K562 (cell line): ENCODE results near the gene MTOR. TPM values are rescaled to one million over a fixed set of nuclear protein-coding genes. Genes with fewer than 3 reads are reported as not detected.

Source experiments
- ATAC-seq: fragments of 200-7000 bp; cut with Tn5 transposase; 3 replicates; pipeline ENCODE4 v1.9.1; 2020; ENCODE audit warnings: moderate library complexity
- BruUV-seq: library from RNA; stranded (reverse); fragments of 400-500 nt; replicated peaks from 2 replicates; lab custom pipeline; 2021; lab: Mats Ljungman, UMichigan
- CTCF ChIA-PET: fragments of 300-600 bp; formaldehyde crosslinking; extraction: SDS; loops from one replicate; lab custom pipeline; 2021; ENCODE audit warnings: low intra/inter-chr PET ratio; lab: Yijun Ruan, JAX
- POLR2A ChIA-PET: fragments of 300-600, 350-650 bp; sonication (Branson Sonifier 250); formaldehyde crosslinking; extraction: SDS; loops from one replicate; lab custom pipeline; 2021; ENCODE audit warnings: antibody characterized with exemption, inconsistent platforms; lab: Yijun Ruan, JAX
- DNase-seq, 4 experiments: peaks; one replicate each; pipeline versions ENCODE4 v3.0.0 to v3.0.0-alpha.2; 2011 to 2018; ENCODE audit warnings: low spot score in 3 of 4, mixed read lengths in 3 of 4; ENCODE audit errors: extremely low read depth in 1 of 4
- FAIRE-seq: peaks from 2 replicates; lab custom pipeline; 2011; peaks lifted over from hg19 to GRCh38; lab: Jason Lieb, UNC
- H2AFZ ChIP-seq: 2 replicates; pipeline ENCODE4 v1.6.0; 2011; ENCODE audit warnings: low read depth, low read length, control low read depth, inconsistent platforms
- H3K27ac ChIP-seq: fragments of 200-600 bp; 3 replicates; pipeline ENCODE4 v1.8.0; 2011; ENCODE audit warnings: low read depth, mild to moderate bottlenecking, control low read depth, inconsistent platforms, low read length, moderate library complexity, mixed read lengths; ENCODE audit errors: extremely low read depth
- H3K27me3 ChIP-seq, 2 experiments: fragments of 300-600 bp in 1 of 2; 2 replicates in 1 of 2; 3 replicates in 1 of 2; pipeline versions ENCODE4 v1.6.0 to v1.8.0; 2011; ENCODE audit warnings: inconsistent platforms in 2 of 2, low read length in 2 of 2, mild to moderate bottlenecking in 1 of 2, mixed read lengths in 1 of 2, moderate library complexity in 1 of 2; ENCODE audit not compliant: control insufficient read depth in 2 of 2, insufficient read depth in 2 of 2
- H3K36me3 ChIP-seq: fragments of 300-600 bp; 3 replicates; pipeline ENCODE4 v1.8.0; 2011; ENCODE audit warnings: mild to moderate bottlenecking, low read length, inconsistent platforms; ENCODE audit not compliant: control insufficient read depth, insufficient read depth
- H3K4me1 ChIP-seq, 2 experiments: fragments of 200-600 bp in 1 of 2; replicated peaks in 1 of 2; 2 replicates in 1 of 2; 3 replicates in 1 of 2; pipeline versions ENCODE4 v1.5.1 to v1.8.0; 2011; ENCODE audit warnings: inconsistent platforms in 2 of 2, low read length in 2 of 2, mild to moderate bottlenecking in 1 of 2, mixed read lengths in 1 of 2, moderate library complexity in 1 of 2; ENCODE audit not compliant: control insufficient read depth in 2 of 2, insufficient read depth in 2 of 2
- H3K4me2 ChIP-seq: 2 replicates; pipeline ENCODE4 v1.6.1; 2011; ENCODE audit warnings: low read length, control low read depth, inconsistent platforms, mixed read lengths; ENCODE audit not compliant: insufficient read depth
- H3K4me3 ChIP-seq: fragments of 200-600 bp; sonication (generic), shearing (Covaris generic); 2 replicates; pipeline ENCODE4 v1.5.1; 2016; ENCODE audit warnings: control low read depth, inconsistent platforms
- H3K79me2 ChIP-seq: fragments of 200-600 bp; 3 replicates; pipeline ENCODE4 v1.8.0; 2011; ENCODE audit warnings: low read length, inconsistent platforms; ENCODE audit not compliant: control insufficient read depth, insufficient read depth
- H3K9ac ChIP-seq, 2 experiments: 2 replicates each; pipeline versions ENCODE4 v1.6.0 to v1.6.1; 2011; ENCODE audit warnings: low read depth in 2 of 2, low read length in 2 of 2, control low read depth in 1 of 2, inconsistent platforms in 1 of 2, mild to moderate bottlenecking in 1 of 2, mixed read lengths in 1 of 2; ENCODE audit not compliant: insufficient read depth in 1 of 2
- H3K9me1 ChIP-seq: one replicate; pipeline ENCODE4 v1.6.0; 2011; ENCODE audit warnings: inconsistent platforms, mild to moderate bottlenecking, low read length, moderate library complexity; ENCODE audit not compliant: control insufficient read depth, insufficient read depth
- H3K9me3 ChIP-seq: replicated peaks from 2 replicates; pipeline ENCODE4 v1.5.1; 2011; ENCODE audit warnings: low read depth, low read length, inconsistent platforms; ENCODE audit not compliant: control insufficient read depth, insufficient read depth
- H4K20me1 ChIP-seq: replicated peaks from 2 replicates; pipeline ENCODE4 v1.6.1; 2011; ENCODE audit warnings: low read length, inconsistent platforms, mixed read lengths; ENCODE audit not compliant: control insufficient read depth, insufficient read depth
- CREBBP ChIP-seq: IDR thresholded peaks from one replicate; pipeline ENCODE4 v1.6.1; 2012; ENCODE audit warnings: low read depth, mild to moderate bottlenecking, control low read depth, inconsistent platforms, low read length
- EHMT2 ChIP-seq: fragments of 450-650 bp; IDR thresholded peaks from 2 replicates; pipeline ENCODE4 v1.6.1; 2018; ENCODE audit warnings: antibody characterized with exemption
- ETS2 ChIP-seq: IDR thresholded peaks from 2 replicates; pipeline ENCODE4 v1.6.1; 2016; ENCODE audit warnings: borderline replicate concordance, missing genetic modification characterization, mild to moderate bottlenecking, moderate library complexity, missing compliant biosample characterization; ENCODE audit not compliant: poor library complexity, severe bottlenecking
- HEY1 ChIP-seq: fragments of 250-450 bp; sonication (Bioruptor Pico); IDR thresholded peaks from 2 replicates; pipeline ENCODE4 v1.5.0; 2020; ENCODE audit warnings: mild to moderate bottlenecking, moderate library complexity, borderline replicate concordance
- HNRNPH1 ChIP-seq: fragments of 200-400 bp; formaldehyde crosslinking; optimal IDR thresholded peaks from 2 replicates; pipeline ENCODE3; 2017; ENCODE audit warnings: low read depth, mild to moderate bottlenecking, low read length, moderate library complexity
- KAT2B ChIP-seq: IDR thresholded peaks from one replicate; pipeline ENCODE4 v1.6.1; 2012; ENCODE audit warnings: low read depth, mild to moderate bottlenecking, control low read depth, inconsistent platforms, low read length, moderate library complexity
- KLF1 ChIP-seq: fragments of 450-650 bp; IDR thresholded peaks from 2 replicates; pipeline ENCODE4 v1.6.1; 2016; ENCODE audit warnings: missing genetic modification characterization, missing compliant biosample characterization
- MCM7 ChIP-seq, 2 experiments: fragments of 450-650 bp; IDR thresholded peaks; 2 replicates each; pipeline ENCODE4 v1.6.1; 2016 to 2018
- PHF20 ChIP-seq: fragments of 450-650 bp; IDR thresholded peaks from 2 replicates; pipeline ENCODE4 v1.6.1; 2018; ENCODE audit not compliant: partially characterized antibody
- POLR2H ChIP-seq: IDR thresholded peaks from 2 replicates; pipeline ENCODE4 v1.6.1; 2016; ENCODE audit warnings: missing genetic modification characterization, low read depth, mild to moderate bottlenecking, control low read depth, missing compliant biosample characterization, moderate library complexity
- PPARD ChIP-seq: fragments of 250-450 bp; sonication (Bioruptor Pico); IDR thresholded peaks from 2 replicates; pipeline ENCODE4 v1.8.0; 2022; ENCODE audit warnings: inconsistent platforms, mild to moderate bottlenecking, moderate library complexity
- SMAD4 ChIP-seq: fragments of 250-450 bp; sonication (Bioruptor Pico); conservative IDR thresholded peaks from 2 replicates; pipeline ENCODE4 v1.8.0; 2021; ENCODE audit warnings: inconsistent platforms, mild to moderate bottlenecking, moderate library complexity
- SREBF1 ChIP-seq: fragments of 150-350 bp; IDR thresholded peaks from 2 replicates; pipeline ENCODE4 v1.6.1; 2014; ENCODE audit warnings: antibody characterized with exemption, low read depth, low read length, borderline replicate concordance
- ZKSCAN8 ChIP-seq: fragments of 200-800 bp; sonication (Bioruptor generic); IDR thresholded peaks from 2 replicates; pipeline ENCODE4 v1.6.1; 2016; ENCODE audit warnings: missing genetic modification characterization, missing compliant biosample characterization
- ZNF274 ChIP-seq: IDR thresholded peaks from 2 replicates; pipeline ENCODE4 v1.6.1; 2011; ENCODE audit warnings: low read depth, mild to moderate bottlenecking, low read length, moderate library complexity, borderline replicate concordance
- ZNF668 ChIP-seq: fragments of 250-450 bp; sonication (Bioruptor Pico); IDR thresholded peaks from 2 replicates; pipeline ENCODE4 v1.8.0; 2022; ENCODE audit warnings: mild to moderate bottlenecking, inconsistent platforms
- ZNF79 ChIP-seq: fragments of 250-450 bp; sonication (Bioruptor Pico); IDR thresholded peaks from 2 replicates; pipeline ENCODE4 v1.4.0; 2020; ENCODE audit warnings: low read depth, mild to moderate bottlenecking, moderate library complexity
- WGBS: fragments of 100-300 bp; shearing (Covaris generic); methylation state at CpG from one replicate; pipeline ENCODE4 v1.1.6; 2016; ENCODE audit warnings: low coverage, mixed read lengths; ENCODE audit not compliant: insufficient coverage; ENCODE audit errors: missing lambda C conversion rate; 5-methylcytosine and 5-hydroxymethylcytosine counted together
- in situ Hi-C: fragments of 300-500 bp; cut with MboI; formaldehyde crosslinking; loops from 4 replicates; pipeline ENCODE4 v1.15.0; 2018; ENCODE audit warnings: inconsistent platforms, mixed read lengths
- intact Hi-C: fragments of 100-400 bp; cut with micrococcal nuclease; formaldehyde crosslinking; loops from 2 replicates; pipeline ENCODE4 v1.14.2; 2022
- polyA plus RNA-seq, 8 experiments: library from polyadenylated mRNA; depleted of rRNA in 4 of 8; stranded (reverse) in 5 of 8; unstranded in 3 of 8; fragments of >200 nt; fragmentation: Nextera tagmentation in 2 of 8; fragmentation: Illumina TruSeq in 1 of 8; extraction: Ambion mirVana in 2 of 8; extraction: Trizol in 1 of 8; gene quantifications; 2 replicates each; pipeline versions ENCODE4 v1.2.1 to v1.2.3, GENCODE V29; 2011 to 2014; ENCODE audit warnings: inconsistent platforms in 1 of 8, missing spikeins in 1 of 8
- total RNA-seq, 7 experiments: library from RNA; depleted of rRNA in 6 of 7; stranded (reverse); fragments of >200 nt in 6 of 7; fragmentation: Illumina TruSeq in 2 of 7; extraction: Trizol in 2 of 7; gene quantifications; 2 replicates each; pipeline versions ENCODE4 v1.2.1 to v1.2.3, GENCODE V29; 2011 to 2021; ENCODE audit warnings: low replicate concordance in 1 of 7
- TF ChIP-seq, protein P1 (sequence below): fragments of 450-650 bp; formaldehyde crosslinking; IDR thresholded peaks from 2 replicates; pipeline ENCODE4 v1.4.0; 2020; ENCODE audit warnings: mild to moderate bottlenecking

Gene MTOR
- total and polyA plus RNA-seq, 9 of the 15 experiments (the other 6 are each of a cell fraction or from before 2014, with no cell fraction given) = 11.4 to 71.4 (median 52.2) TPM

DNA sequence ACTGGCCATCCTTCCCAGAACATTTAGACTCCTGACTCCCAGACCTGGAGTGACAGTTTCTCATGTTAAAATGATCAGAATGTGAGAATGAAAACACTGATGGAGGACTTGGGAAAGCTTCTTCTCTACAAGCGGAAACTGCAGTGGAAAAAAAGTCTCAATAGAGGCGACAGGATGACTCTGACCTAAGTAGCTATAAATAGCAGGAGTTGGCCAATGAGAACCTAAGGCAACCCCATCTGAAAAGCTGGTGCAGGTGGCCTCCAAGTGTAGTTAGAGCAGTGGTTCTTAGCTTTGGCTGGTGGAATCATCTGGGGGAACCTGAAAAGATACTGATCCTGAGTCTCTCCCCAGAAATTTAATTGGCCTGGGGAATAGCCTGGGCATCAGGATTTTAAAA lies 118.4 kb downstream of the MTOR start:
- no peaks in the 10 kb centered on the region for H3K27me3 ChIP-seq
- H4K20me1 ChIP-seq = no peaks in the 10 kb centered on the region
- no peaks in the 10 kb centered on the region for H3K4me1 ChIP-seq
- DNase-seq = no peak
- TF ChIP-seq SMAD4 (no peak), SREBF1 (no peak), ZNF79 (CRISPR knock-in tag) (no peak), PPARD (CRISPR knock-in tag) (no peak), MCM7 (IDR thresholded peaks at IDR 0.05) (no peak), EHMT2 (no peak), HNRNPH1 (no peak), HEY1 (no peak), ZKSCAN8 (CRISPR knock-in tag) (no peak), PHF20 (no peak), CREBBP (no peak), ZNF274 (no peak), POLR2H (tag) (no peak), ETS2 (no peak), ZNF668 (CRISPR knock-in tag) (no peak), KAT2B (no peak), KLF1 (tag) (no peak)
- TF ChIP-seq, protein P1, sequence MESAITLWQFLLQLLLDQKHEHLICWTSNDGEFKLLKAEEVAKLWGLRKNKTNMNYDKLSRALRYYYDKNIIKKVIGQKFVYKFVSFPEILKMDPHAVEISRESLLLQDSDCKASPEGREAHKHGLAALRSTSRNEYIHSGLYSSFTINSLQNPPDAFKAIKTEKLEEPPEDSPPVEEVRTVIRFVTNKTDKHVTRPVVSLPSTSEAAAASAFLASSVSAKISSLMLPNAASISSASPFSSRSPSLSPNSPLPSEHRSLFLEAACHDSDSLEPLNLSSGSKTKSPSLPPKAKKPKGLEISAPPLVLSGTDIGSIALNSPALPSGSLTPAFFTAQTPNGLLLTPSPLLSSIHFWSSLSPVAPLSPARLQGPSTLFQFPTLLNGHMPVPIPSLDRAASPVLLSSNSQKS (CRISPR knock-in tag) = no peak
- TF ChIP-seq, all 486 proteins: peak for 0
- no peaks in the 10 kb centered on the region for H3K79me2 ChIP-seq
- H3K9me1 ChIP-seq = peaks cover 3% of the 10 kb centered on the region
- POLR2A ChIA-PET = interaction anchor here (0.7 to 1.2 kb wide), 4 partner anchors 9 to 112 kb away, joined by 3 to 5 read pairs (median 4); partner anchors contain the start of gene EXOSC10
- no peak for FAIRE-seq
- CTCF ChIA-PET = no interaction called here
- no TSS peak for BruUV-seq
- no peak overlapping the region for H3K9ac ChIP-seq
- H3K27ac ChIP-seq = no peak overlapping the region
- intact Hi-C loops (no loop called here), in situ Hi-C loops (no loop called here)
- no peak overlapping the region for H2AFZ ChIP-seq
- H3K36me3 ChIP-seq = peaks cover 80% of the 10 kb centered on the region
- no peak overlapping the region for H3K4me3 ChIP-seq
- 85% methylated on average over 2 of the region's 2 CpGs for whole genome bisulfite sequencing
- H3K9me3 ChIP-seq = no peaks in the 10 kb centered on the region
- no peak for ATAC-seq
- no peak overlapping the region for H3K4me2 ChIP-seq
